HCT116 (cell line): ENCODE data around the gene SLC16A10. TPM values are rescaled to one million over a fixed set of nuclear protein-coding genes. Genes with fewer than 3 reads are reported as not detected.
"Not testable (repeated sequence)": the region's sequence is repeated elsewhere in the genome, so short reads cannot be mapped to it uniquely, and the experiment has no call there.

ENCODE experiments used
- ATAC-seq: fragments of 200-7000 bp; cut with Tn5 transposase; 2 replicates; pipeline ENCODE4 v1.9.1; 2020; ENCODE audit warnings: mild to moderate bottlenecking, moderate library complexity
- BruUV-seq: library from RNA; stranded (reverse); fragments of 400-500 nt; replicated peaks from 2 replicates; lab custom pipeline; 2021; lab: Mats Ljungman, UMichigan
- CTCF ChIA-PET: fragments of 300-600 bp; sonication (Branson Sonifier 250); formaldehyde crosslinking; loops from one replicate; lab custom pipeline; 2021; ENCODE audit warnings: antibody characterized with exemption; lab: Charles Lee
- POLR2A ChIA-PET: fragments of 300-600, 350-600 bp; sonication (Branson Sonifier 250); formaldehyde crosslinking; loops from one replicate; lab custom pipeline; 2021; ENCODE audit warnings: antibody characterized with exemption; lab: Charles Lee
- RAD21 ChIA-PET, 2 experiments: fragments of 300-600 bp; sonication (Branson Sonifier 250); formaldehyde crosslinking; loops; one replicate each; lab custom pipeline; 2023; ENCODE audit warnings: low total read pairs in 2 of 2; ENCODE audit not compliant: uncharacterized antibody in 2 of 2, unreplicated experiment in 2 of 2, low non-redundant PET in 1 of 2; lab: Charles Lee
- DNase-seq: peaks from one replicate; pipeline ENCODE4 v3.0.0-alpha.2; 2010; ENCODE audit warnings: low read depth, low spot score
- H2AFZ ChIP-seq: fragments of 200-600 bp; shearing (Covaris generic), sonication (generic); 2 replicates; pipeline ENCODE4 v1.6.1; 2017; ENCODE audit warnings: low read depth, mixed run types, mixed read lengths, antibody characterized with exemption, low read length; ENCODE audit not compliant: poor library complexity, severe bottlenecking
- H3K27ac ChIP-seq: 2 replicates; pipeline ENCODE4 v1.5.1; 2012; ENCODE audit warnings: low read depth, low read length
- H3K27me3 ChIP-seq: fragments of 200-600 bp; sonication (generic); 2 replicates; pipeline ENCODE4 v1.6.1; 2016; ENCODE audit warnings: mixed run types, low read length, mixed read lengths; ENCODE audit not compliant: insufficient read depth
- H3K36me3 ChIP-seq, 2 experiments: fragments of 200-500 bp in 1 of 2; fragments of 200-600 bp in 1 of 2; sonication (Bioruptor generic) in 1 of 2; sonication (generic) in 1 of 2; 2 replicates each; pipeline versions ENCODE4 v1.5.1 to v1.6.1; 2014 to 2016; ENCODE audit warnings: low read length in 2 of 2, inconsistent platforms in 1 of 2, mixed read lengths in 1 of 2, mixed run types in 1 of 2; ENCODE audit not compliant: insufficient read depth in 2 of 2, control insufficient read depth in 1 of 2
- H3K4me1 ChIP-seq, 2 experiments: fragments of 200-600 bp in 1 of 2; sonication (generic) in 1 of 2; 2 replicates each; pipeline versions ENCODE4 v1.5.1 to v1.6.1; 2012 to 2017; ENCODE audit warnings: low read length in 2 of 2, inconsistent platforms in 1 of 2, mild to moderate bottlenecking in 1 of 2, mixed read lengths in 1 of 2, mixed run types in 1 of 2, moderate library complexity in 1 of 2; ENCODE audit not compliant: insufficient read depth in 2 of 2, control insufficient read depth in 1 of 2
- H3K4me2 ChIP-seq: fragments of 200-600 bp; sonication (generic); 2 replicates; pipeline ENCODE4 v1.6.1; 2017; ENCODE audit warnings: mixed run types, low read length, mixed read lengths
- H3K4me3 ChIP-seq, 2 experiments: fragments of 200-600 bp in 1 of 2; sonication (generic) in 1 of 2; replicated peaks in 1 of 2; 2 replicates each; pipeline ENCODE4 v1.5.1; 2011 to 2016; ENCODE audit warnings: low read length in 2 of 2, control low read depth in 1 of 2, low read depth in 1 of 2, mild to moderate bottlenecking in 1 of 2, mixed read lengths in 1 of 2, mixed run types in 1 of 2
- H3K79me2 ChIP-seq: fragments of 200-600 bp; sonication (generic); 2 replicates; pipeline ENCODE4 v1.6.1; 2017; ENCODE audit warnings: mild to moderate bottlenecking, mixed run types, low read length, moderate library complexity, mixed read lengths; ENCODE audit not compliant: insufficient read depth
- H3K9ac ChIP-seq: fragments of 200-600 bp; sonication (generic); 2 replicates; pipeline ENCODE4 v1.6.1; 2016; ENCODE audit warnings: low read length, mixed read lengths
- H3K9me2 ChIP-seq: fragments of 200-600 bp; sonication (generic), shearing (Covaris generic); 2 replicates; pipeline ENCODE4 v1.6.1; 2017; ENCODE audit warnings: mixed run types, mild to moderate bottlenecking, moderate library complexity; ENCODE audit not compliant: insufficient read depth
- H3K9me3 ChIP-seq, 2 experiments: fragments of 200-500 bp in 1 of 2; fragments of 200-600 bp in 1 of 2; sonication (Bioruptor generic) in 1 of 2; sonication (generic) in 1 of 2; 2 replicates each; pipeline ENCODE4 v1.6.1; 2014 to 2017; ENCODE audit warnings: low read length in 2 of 2, mixed read lengths in 2 of 2, inconsistent platforms in 1 of 2, low read depth in 1 of 2, mild to moderate bottlenecking in 1 of 2, mixed run types in 1 of 2, moderate library complexity in 1 of 2; ENCODE audit not compliant: control insufficient read depth in 1 of 2, insufficient read depth in 1 of 2
- H4K20me1 ChIP-seq: fragments of 200-600 bp; sonication (generic), shearing (Covaris generic); 2 replicates; pipeline ENCODE4 v1.6.1; 2017; ENCODE audit warnings: mixed run types, mild to moderate bottlenecking, moderate library complexity; ENCODE audit not compliant: insufficient read depth
- CBX3 ChIP-seq: IDR thresholded peaks from 2 replicates; pipeline ENCODE4 v1.6.1; 2012; ENCODE audit warnings: low read depth
- EGR1 ChIP-seq: IDR thresholded peaks from 2 replicates; pipeline ENCODE4 v1.6.1; 2012; ENCODE audit warnings: low read depth
- ELF1 ChIP-seq: IDR thresholded peaks from 2 replicates; pipeline ENCODE4 v1.6.1; 2012; ENCODE audit warnings: low read depth, borderline replicate concordance
- EZH2phosphoT487 ChIP-seq: fragments of 200-600 bp; IDR thresholded peaks from 2 replicates; pipeline ENCODE4 v1.6.1; 2018; ENCODE audit warnings: antibody characterized with exemption, borderline replicate concordance
- FOSL1 ChIP-seq: IDR thresholded peaks from 2 replicates; pipeline ENCODE4 v1.6.1; 2012; ENCODE audit warnings: low read depth
- JUND ChIP-seq: IDR thresholded peaks from 2 replicates; pipeline ENCODE4 v1.6.1; 2012
- POLR2A ChIP-seq: IDR thresholded peaks from 2 replicates; pipeline ENCODE4 v1.7.0; 2011; ENCODE audit warnings: borderline replicate concordance; ENCODE audit not compliant: insufficient read depth, insufficient read length; ENCODE audit errors: extremely low read depth
- POLR2AphosphoS5 ChIP-seq: IDR thresholded peaks from 2 replicates; pipeline ENCODE4 v1.6.1; 2011; ENCODE audit warnings: mild to moderate bottlenecking, low read depth, low read length, moderate library complexity
- RAD21 ChIP-seq: IDR thresholded peaks from 2 replicates; pipeline ENCODE4 v1.6.1; 2012; ENCODE audit warnings: low read depth, mild to moderate bottlenecking
- SIN3A ChIP-seq: IDR thresholded peaks from 2 replicates; pipeline ENCODE4 v1.6.1; 2012; ENCODE audit warnings: low read depth
- YY1 ChIP-seq: IDR thresholded peaks from 2 replicates; pipeline ENCODE4 v1.6.1; 2011; ENCODE audit warnings: low read length, low read depth, moderate library complexity, mild to moderate bottlenecking; ENCODE audit not compliant: insufficient replicate concordance; ENCODE audit errors: extremely low read depth
- intact Hi-C: fragments of 100-400 bp; cut with micrococcal nuclease; formaldehyde crosslinking; loops from 2 replicates; pipeline ENCODE4 v1.10.0; 2022
- total RNA-seq: library from RNA; stranded (reverse); gene quantifications from one replicate; pipeline ENCODE4 v1.2.1, GENCODE V29; 2021; ENCODE audit not compliant: unreplicated experiment
- TF ChIP-seq, protein P1 (sequence below): IDR thresholded peaks from 2 replicates; pipeline ENCODE4 v1.6.1; 2011; ENCODE audit warnings: mild to moderate bottlenecking, low read length, moderate library complexity; ENCODE audit not compliant: insufficient replicate concordance; ENCODE audit errors: extremely low read depth

The SLC16A10 gene
- total RNA-seq, 1 experiment from 2014 or later: 8.3 TPM

- H3K4me2 ChIP-seq: no peak overlapping the region
- BruUV-seq: no TSS peak
- H3K9ac ChIP-seq: no peak overlapping the region
- POLR2A ChIA-PET: no interaction called here
- intact Hi-C loops: no loop called here
- no peaks in the 10 kb centered on the region for H3K4me1 ChIP-seq
- no peak for DNase-seq
- no peaks in the 10 kb centered on the region for H3K27me3 ChIP-seq
- H3K27ac ChIP-seq: no peak overlapping the region
- TF ChIP-seq JUND (no peak), CBX3 (no peak), EGR1 (no peak), RAD21 (no peak), POLR2AphosphoS5 (no peak), FOSL1 (no peak), POLR2A (no peak), SIN3A (no peak), YY1 (no peak), ELF1 (no peak), EZH2phosphoT487 (no peak)
- TF ChIP-seq, protein P1, sequence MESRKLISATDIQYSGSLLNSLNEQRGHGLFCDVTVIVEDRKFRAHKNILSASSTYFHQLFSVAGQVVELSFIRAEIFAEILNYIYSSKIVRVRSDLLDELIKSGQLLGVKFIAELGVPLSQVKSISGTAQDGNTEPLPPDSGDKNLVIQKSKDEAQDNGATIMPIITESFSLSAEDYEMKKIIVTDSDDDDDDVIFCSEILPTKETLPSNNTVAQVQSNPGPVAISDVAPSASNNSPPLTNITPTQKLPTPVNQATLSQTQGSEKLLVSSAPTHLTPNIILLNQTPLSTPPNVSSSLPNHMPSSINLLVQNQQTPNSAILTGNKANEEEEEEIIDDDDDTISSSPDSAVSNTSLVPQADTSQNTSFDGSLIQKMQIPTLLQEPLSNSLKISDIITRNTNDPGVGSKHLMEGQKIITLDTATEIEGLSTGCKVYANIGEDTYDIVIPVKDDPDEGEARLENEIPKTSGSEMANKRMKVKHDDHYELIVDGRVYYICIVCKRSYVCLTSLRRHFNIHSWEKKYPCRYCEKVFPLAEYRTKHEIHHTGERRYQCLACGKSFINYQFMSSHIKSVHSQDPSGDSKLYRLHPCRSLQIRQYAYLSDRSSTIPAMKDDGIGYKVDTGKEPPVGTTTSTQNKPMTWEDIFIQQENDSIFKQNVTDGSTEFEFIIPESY: no peak
- no peaks in the 10 kb centered on the region for H3K36me3 ChIP-seq
- H3K79me2 ChIP-seq: no peaks in the 10 kb centered on the region
- no peaks in the 10 kb centered on the region for H4K20me1 ChIP-seq
- no peak overlapping the region for H3K4me3 ChIP-seq
- no peaks in the 10 kb centered on the region for H3K9me2 ChIP-seq
- CTCF ChIA-PET: no interaction called here
- RAD21 ChIA-PET: no interaction called here
- no peak for ATAC-seq
- no peaks in the 10 kb centered on the region for H3K9me3 ChIP-seq
- no peak overlapping the region for H2AFZ ChIP-seq
Observed at GRCh38 chr6:111187874-111188273, 100.6 kb downstream of the SLC16A10 start.

- H3K9ac ChIP-seq, H3K79me2 ChIP-seq, H3K9me2 ChIP-seq, ATAC-seq, H3K27me3 ChIP-seq, RAD21 ChIA-PET, DNase-seq, H4K20me1 ChIP-seq, POLR2A ChIA-PET, H3K36me3 ChIP-seq, intact Hi-C loops, H3K4me1 ChIP-seq, H2AFZ ChIP-seq, H3K4me3 ChIP-seq, H3K27ac ChIP-seq, BruUV-seq, H3K4me2 ChIP-seq, H3K9me3 ChIP-seq, CTCF ChIA-PET: not testable (repeated sequence)
Observed at GRCh38 chr6:111189666-111190210, 102.4 kb downstream of the SLC16A10 start.
